ENCODE results near the gene PAX8. TPM values are rescaled to one million over a fixed set of nuclear protein-coding genes. Genes with fewer than 3 reads are reported as not detected.

Gene PAX8
- total and polyA plus RNA-seq, 10 of the 15 experiments (the other 5 are each of a cell fraction or from before 2014, with no cell fraction given), result 0.16 to 2.5 (median 0.97) TPM

GRCh38 chr2:113232123-113232522 is 46.6 kb downstream of the PAX8 start:
- DNase-seq (ENCODE audit: low read depth, low spot score) (no peak), FAIRE-seq (no peak), ATAC-seq (no peak)
- no peaks in the 10 kb centered on the region for H3K36me3 ChIP-seq (ENCODE audit: control insufficient read depth in 2 of 2, insufficient read depth in 2 of 2, low read length in 1 of 2)
- BruUV-seq (replicated peaks), result no TSS peak
- no peaks in the 10 kb centered on the region for H4K20me1 ChIP-seq (ENCODE audit: control insufficient read depth, insufficient read depth)
- 65% methylated on average over 3 of the region's 3 CpGs for WGBS (ENCODE audit: insufficient coverage, insufficient replicate concordance, low lambda C conversion rate, missing lambda C conversion rate)
- H3K4me2 ChIP-seq (ENCODE audit: control insufficient read depth, insufficient read depth), result no peak overlapping the region
- ChIA-PET SMC1A (ENCODE audit: uncharacterized antibody, unreplicated experiment) (interaction anchor here (0.9 to 1.4 kb wide), 3 partner anchors 15 to 159 kb away, joined by 3 to 4 read pairs (median 3); no protein-coding TSS in a partner anchor), POLR2A (no interaction called here), RAD21 (ENCODE audit: unreplicated experiment) (no interaction called here), CTCF (interaction anchor here (0.7 kb wide), 1 partner anchor 28 kb away, joined by 3 read pairs; no protein-coding TSS in a partner anchor)
- TF ChIP-seq RAD51 (IDR thresholded peaks at IDR 0.05) (no peak), ZBED1 (IDR thresholded peaks at IDR 0.05; ENCODE audit: borderline replicate concordance) (no peak), YBX1 (IDR thresholded peaks at IDR 0.05) (no peak), ZZZ3 (IDR thresholded peaks at IDR 0.05; ENCODE audit: control insufficient read depth, insufficient read length, low read depth) (no peak), WRNIP1 (IDR thresholded peaks at IDR 0.05; ENCODE audit: borderline replicate concordance, low read depth, low read length) (no peak), ZBTB11 (CRISPR knock-in tag; IDR thresholded peaks at IDR 0.05) (no peak), E2F4 (IDR thresholded peaks at IDR 0.05; ENCODE audit: low read depth, low read length) (no peak), NR2C1 (IDR thresholded peaks at IDR 0.05) (no peak), ASH2L (IDR thresholded peaks at IDR 0.05; ENCODE audit: borderline replicate concordance, low read depth) (no peak), RFX5 (IDR thresholded peaks at IDR 0.05; ENCODE audit: low read depth, low read length) (no peak), IRF4 (IDR thresholded peaks at IDR 0.05; ENCODE audit: low read depth, low read length) (no peak), MEF2B (IDR thresholded peaks at IDR 0.05; ENCODE audit: partially characterized antibody, poor library complexity, severe bottlenecking) (no peak), FOXK2 (IDR thresholded peaks at IDR 0.05) (no peak), STAT1 (conservative IDR thresholded peaks at IDR 0.05) (no peak), E4F1 (IDR thresholded peaks at IDR 0.05; ENCODE audit: borderline replicate concordance, partially characterized antibody) (no peak), NR2C2 (IDR thresholded peaks at IDR 0.05; ENCODE audit: borderline replicate concordance, control insufficient read depth, insufficient read length, low read depth) (no peak), JUND (IDR thresholded peaks at IDR 0.05; ENCODE audit: low read depth, low read length) (no peak)
- intact Hi-C loops (cut with micrococcal nuclease; ENCODE audit: unreplicated experiment), result no loop called here
- H3K27me3 ChIP-seq (replicated peaks in 1 of 2; ENCODE audit: control insufficient read depth in 2 of 2, insufficient read depth in 2 of 2, low read length in 1 of 2), result no peaks in the 10 kb centered on the region; a peak in 2 of 4 replicates
- H3K27ac ChIP-seq (ENCODE audit: control insufficient read depth, insufficient read depth), result no peak overlapping the region
- in situ Hi-C loops (cut with MboI), result no loop called here
- H3K9me3 ChIP-seq (replicated peaks; ENCODE audit: control insufficient read depth, insufficient read depth, low read length), result no peaks in the 10 kb centered on the region
- H3K9ac ChIP-seq (ENCODE audit: control insufficient read depth, insufficient read depth, low read length), result no peak overlapping the region
- no peak overlapping the region for H2AFZ ChIP-seq (ENCODE audit: control insufficient read depth, low read depth, low read length)
- H3K4me1 ChIP-seq (ENCODE audit: control insufficient read depth, insufficient read depth, low read length), result no peaks in the 10 kb centered on the region
- H3K79me2 ChIP-seq (ENCODE audit: control insufficient read depth, insufficient read depth, low read length), result peaks cover 12% of the 10 kb centered on the region
- no peak overlapping the region for H3K4me3 ChIP-seq

Measured in GM12878 (cell line).